ENCODE data around the gene PAFAH2. TPM values are rescaled to one million over a fixed set of nuclear protein-coding genes. Genes with fewer than 3 reads are reported as not detected.

Gene PAFAH2
- total and polyA plus RNA-seq, 4 donors: 9.0 to 13.8 (median 10.8) TPM

DNA sequence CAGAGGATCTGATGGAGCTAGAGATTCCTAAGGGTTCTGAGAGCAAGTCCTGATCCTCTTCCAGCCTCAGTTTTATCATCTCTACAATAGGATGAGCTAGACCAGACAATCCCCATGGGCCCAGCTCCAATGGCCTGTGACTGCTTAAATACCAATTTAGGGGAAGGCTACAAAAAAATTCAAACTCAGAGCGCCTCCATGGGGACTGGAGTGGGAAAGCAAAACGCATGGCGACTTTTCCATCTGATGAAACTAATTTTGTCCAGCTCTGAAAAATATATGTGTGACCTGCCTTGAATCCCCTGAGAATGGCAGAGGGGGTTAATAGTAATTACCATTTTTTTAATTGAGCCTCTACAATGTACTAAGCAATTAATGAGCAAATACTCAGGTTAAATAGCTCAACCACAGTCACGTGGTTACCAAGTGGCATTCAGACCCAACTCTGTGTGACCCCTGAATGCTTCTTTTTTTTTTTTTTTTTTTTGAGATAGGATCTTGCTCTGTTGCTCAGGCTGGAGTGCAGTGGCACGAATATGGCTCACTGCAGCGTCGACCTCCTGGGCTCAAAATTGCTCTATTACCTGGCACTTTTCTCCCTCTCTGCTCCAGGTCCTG is 32.1 kb upstream of the PAFAH2 start:
- Histone ChIP-seq H3K27me3 (ENCODE audit: control insufficient read depth in 4 of 4, insufficient read depth in 4 of 4, low read length in 3 of 4) (no peaks in the 10 kb centered on the region), H3K4me3 (ENCODE audit: low read depth in 1 of 3, low read length in 3 of 3) (no peak overlapping the region), H3K27ac (ENCODE audit: low read depth in 1 of 2, low read length in 2 of 2) (no peak overlapping the region), H3K9me3 (ENCODE audit: control insufficient read depth in 4 of 4, low read length in 3 of 4) (no peaks in the 10 kb centered on the region), H3K4me1 (ENCODE audit: control insufficient read depth in 4 of 4, insufficient read depth in 4 of 4, low read length in 3 of 4) (peaks cover 0 to 3% (median 2%) of the 10 kb centered on the region in 4 donors), H3K36me3 (ENCODE audit: control insufficient read depth in 4 of 4, insufficient read depth in 3 of 4, low read depth in 1 of 4, low read length in 3 of 4) (no peaks in the 10 kb centered on the region), H3K9ac (ENCODE audit: low read depth in 1 of 2, low read length in 2 of 2) (no peak overlapping the region)
- TF ChIP-seq NR2F2 (IDR thresholded peaks at IDR 0.05) (no peak), MAX (IDR thresholded peaks at IDR 0.05) (no peak), RAD21 (IDR thresholded peaks at IDR 0.05) (no peak), REST (IDR thresholded peaks at IDR 0.05) (no peak), HNF4G (IDR thresholded peaks at IDR 0.05) (no peak), FOXA1 (IDR thresholded peaks at IDR 0.05) (no peak), ZBTB33 (IDR thresholded peaks at IDR 0.05) (no peak), FOXA2 (IDR thresholded peaks at IDR 0.05) (no peak), HNF4A (conservative IDR thresholded peaks at IDR 0.05) (no peak), JUND (IDR thresholded peaks at IDR 0.05) (no peak), YY1 (IDR thresholded peaks at IDR 0.05) (no peak), TAF1 (conservative IDR thresholded peaks at IDR 0.05) (no peak), RXRA (IDR thresholded peaks at IDR 0.05) (no peak), GABPA (IDR thresholded peaks at IDR 0.05 in 1 of 2, conservative IDR thresholded peaks at IDR 0.05 in 1 of 2) (no peak), ATF3 (IDR thresholded peaks at IDR 0.05) (no peak), SP1 (IDR thresholded peaks at IDR 0.05) (no peak), EGR1 (IDR thresholded peaks at IDR 0.05; ENCODE audit: low read depth in 2 of 2) (no peak)
- TF ChIP-seq, protein P1, sequence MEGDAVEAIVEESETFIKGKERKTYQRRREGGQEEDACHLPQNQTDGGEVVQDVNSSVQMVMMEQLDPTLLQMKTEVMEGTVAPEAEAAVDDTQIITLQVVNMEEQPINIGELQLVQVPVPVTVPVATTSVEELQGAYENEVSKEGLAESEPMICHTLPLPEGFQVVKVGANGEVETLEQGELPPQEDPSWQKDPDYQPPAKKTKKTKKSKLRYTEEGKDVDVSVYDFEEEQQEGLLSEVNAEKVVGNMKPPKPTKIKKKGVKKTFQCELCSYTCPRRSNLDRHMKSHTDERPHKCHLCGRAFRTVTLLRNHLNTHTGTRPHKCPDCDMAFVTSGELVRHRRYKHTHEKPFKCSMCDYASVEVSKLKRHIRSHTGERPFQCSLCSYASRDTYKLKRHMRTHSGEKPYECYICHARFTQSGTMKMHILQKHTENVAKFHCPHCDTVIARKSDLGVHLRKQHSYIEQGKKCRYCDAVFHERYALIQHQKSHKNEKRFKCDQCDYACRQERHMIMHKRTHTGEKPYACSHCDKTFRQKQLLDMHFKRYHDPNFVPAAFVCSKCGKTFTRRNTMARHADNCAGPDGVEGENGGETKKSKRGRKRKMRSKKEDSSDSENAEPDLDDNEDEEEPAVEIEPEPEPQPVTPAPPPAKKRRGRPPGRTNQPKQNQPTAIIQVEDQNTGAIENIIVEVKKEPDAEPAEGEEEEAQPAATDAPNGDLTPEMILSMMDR (IDR thresholded peaks at IDR 0.05; ENCODE audit: low read depth, low read length, missing input control): no peak
- DNase-seq (ENCODE audit: low spot score): no peak
- WGBS: 81% methylated on average over 7 of the region's 7 CpGs

All from liver (tissue), 9 donors.